DMS153 (cell line): ENCODE data around the gene TIMP3.

Experiments
- DNase-seq: peaks from one replicate; lab custom pipeline; 2025; lab: John Stamatoyannopoulos, UW

Gene TIMP3

GRCh38 chr22:32830473-32830872, 29.0 kb downstream of the TIMP3 start:
- no peak for DNase-seq

GRCh38 chr22:32830957-32831356, 29.5 kb downstream of the TIMP3 start:
- DNase-seq, result no peak

GRCh38 chr22:32831584-32831983, 30.1 kb downstream of the TIMP3 start:
- no peak for DNase-seq

- no peak for DNase-seq
Observed at GRCh38 chr22:32832174-32832573, 30.7 kb downstream of the TIMP3 start.

DNA sequence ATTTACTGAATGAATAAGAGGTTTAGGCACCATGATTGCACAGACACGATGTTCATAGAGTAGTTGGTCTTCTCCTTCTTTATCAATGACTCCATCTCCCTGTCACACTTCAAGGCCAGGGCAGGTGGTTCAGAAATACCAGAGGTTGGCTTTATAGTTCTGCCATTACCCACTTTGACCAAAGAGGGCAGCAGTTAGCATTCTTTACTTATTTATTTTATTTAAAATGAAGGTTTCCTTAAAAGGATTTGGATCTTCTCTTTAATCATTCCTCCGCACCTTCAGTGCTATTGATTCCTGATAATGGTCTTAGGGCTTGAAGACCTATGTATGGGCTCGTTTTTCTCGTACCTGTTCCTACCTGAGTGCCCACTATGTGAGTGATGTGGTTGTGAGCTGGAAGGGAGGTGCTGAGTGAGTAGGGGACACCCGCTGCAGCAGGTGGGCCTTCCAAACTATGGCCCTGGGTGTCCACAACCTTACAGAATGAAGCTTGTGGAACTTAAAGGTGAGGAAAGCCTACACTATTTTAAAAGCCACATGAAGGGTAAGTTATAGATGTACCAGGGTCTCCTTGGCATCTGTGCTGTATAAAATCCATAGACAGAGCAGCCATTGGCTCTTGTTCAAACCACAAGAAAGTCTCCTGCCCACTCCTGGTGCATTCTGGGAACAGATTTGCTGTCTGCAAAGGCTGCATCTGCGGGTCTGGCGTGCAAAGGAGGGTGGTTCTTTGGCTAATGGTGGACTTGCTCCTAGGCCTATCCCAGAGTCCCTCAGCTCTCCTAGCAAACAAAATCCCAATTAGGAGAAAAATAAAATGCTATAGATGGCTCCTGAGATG, 35.0 kb downstream of the TIMP3 start:
- no peak for DNase-seq

DNA sequence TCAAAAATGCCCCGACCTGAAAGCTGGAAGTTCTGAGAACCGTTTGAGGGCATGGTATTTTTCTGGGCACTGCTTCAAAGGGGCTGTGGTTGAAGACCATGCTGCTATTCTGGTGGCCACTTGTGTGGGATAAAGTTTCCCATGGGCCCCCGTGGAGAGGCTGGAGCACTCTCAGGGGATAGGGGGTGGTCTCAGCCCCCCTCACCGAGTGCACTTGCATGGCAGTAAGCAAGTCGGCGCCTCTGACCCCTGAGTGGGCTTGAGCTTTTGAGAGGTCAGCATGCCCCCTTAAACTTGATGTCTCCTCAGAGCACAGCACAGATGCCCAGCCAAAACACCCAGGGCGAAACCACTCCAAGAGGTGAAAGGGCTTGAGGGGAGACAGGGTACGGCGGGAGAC, 35.6 kb downstream of the TIMP3 start:
- no peak for DNase-seq

DNA sequence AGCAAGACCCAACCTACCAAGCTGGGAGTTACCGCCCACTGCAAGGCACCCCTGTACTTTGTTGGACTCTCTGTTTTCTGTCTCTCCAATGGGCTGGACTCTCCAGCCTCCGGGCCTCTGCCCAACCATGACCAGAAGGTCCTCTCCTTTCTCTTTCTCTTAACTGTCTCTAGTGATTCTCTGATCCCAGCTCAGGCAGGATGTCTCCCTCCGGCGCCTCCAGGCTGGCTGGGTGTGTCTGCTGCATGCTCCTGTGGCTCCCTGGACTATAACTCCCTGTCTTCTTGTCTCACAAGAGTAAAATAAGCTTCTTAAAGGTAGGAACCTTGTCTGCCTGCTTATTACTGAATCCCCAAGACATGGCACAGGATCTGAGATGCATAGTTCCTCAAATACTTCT, 36.3 kb downstream of the TIMP3 start:
- DNase-seq, result no peak

DNA sequence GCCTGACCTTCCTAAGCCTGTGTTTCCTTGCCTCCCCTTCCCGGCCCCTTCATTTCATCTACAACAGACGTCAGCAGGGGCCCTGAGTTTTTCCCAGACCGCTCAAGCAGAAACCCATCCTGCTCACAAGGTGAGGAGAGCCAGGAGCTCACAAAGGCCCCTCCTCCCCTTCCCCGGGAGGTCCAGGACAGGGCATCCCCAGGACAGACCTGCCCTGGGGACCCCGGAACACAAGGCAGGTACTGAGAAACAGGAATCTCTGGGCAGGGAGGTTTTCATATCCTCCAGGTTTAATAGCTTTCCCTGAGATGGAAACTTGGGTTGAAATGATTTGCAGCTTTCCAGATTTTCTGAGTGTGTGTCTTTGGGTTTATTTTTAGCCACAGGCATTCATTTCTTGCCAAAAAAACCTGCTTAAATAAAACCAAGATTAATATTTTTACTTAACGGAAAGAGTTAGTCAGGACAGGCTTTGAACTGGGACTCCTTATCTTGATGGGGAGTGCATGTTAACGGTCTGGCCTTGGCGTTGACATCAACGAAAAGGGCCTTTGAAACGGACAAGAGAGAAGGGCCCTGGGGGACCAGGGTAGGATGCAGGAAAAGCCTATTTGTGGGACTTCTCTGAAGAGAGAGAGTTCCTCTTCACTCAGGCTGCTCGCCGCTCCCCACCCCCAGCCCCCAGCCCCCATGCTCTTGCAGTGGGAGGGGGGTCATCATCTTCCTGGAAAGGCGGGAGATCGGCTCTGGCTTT, 38.5 kb downstream of the TIMP3 start:
- no peak for DNase-seq

DNA sequence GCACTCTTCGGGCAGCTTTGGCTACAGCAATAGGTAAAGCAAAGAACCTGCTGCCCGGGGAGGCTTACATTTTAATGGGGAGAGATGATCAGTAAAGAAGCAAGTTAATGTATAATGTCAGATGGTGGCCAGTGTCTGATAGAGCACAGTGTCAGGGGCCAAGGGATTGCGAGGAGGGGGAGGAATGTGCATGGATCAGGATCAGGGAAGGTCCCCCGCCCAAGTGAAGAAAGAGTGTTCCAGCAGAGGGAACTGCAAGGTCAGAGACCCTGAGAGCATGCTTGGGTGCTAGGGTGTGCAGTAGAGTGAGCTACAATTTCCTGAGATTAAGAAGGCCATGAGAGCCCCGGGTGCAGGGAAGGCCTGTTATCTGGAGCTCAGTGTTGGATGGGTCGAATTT, 39.7 kb downstream of the TIMP3 start:
- DNase-seq, result no peak

DNA sequence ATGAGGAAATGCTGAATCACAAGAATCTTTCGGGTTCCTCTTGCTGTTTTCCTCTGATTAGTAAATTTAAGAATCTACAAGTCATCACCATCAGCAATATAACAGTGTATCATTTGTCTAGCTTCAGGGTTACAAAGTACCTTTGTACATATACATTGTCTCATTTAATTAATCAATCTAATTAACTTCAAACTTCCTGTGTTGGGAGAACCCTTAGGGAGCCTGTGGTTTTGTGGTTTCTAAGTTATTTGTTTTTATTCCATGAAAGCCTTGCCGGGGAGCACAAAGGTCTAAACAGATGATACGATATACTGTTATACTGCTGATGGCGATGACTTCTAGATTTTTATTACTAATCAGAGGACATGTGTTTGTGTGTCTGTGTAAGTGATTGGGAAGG, 41.0 kb downstream of the TIMP3 start:
- no peak for DNase-seq

- no peak for DNase-seq
Observed at GRCh38 chr22:32843300-32843699, 41.8 kb downstream of the TIMP3 start.

- DNase-seq, result peak; percentile 24
Observed at GRCh38 chr22:32844251-32844650, 42.7 kb downstream of the TIMP3 start.

DNA sequence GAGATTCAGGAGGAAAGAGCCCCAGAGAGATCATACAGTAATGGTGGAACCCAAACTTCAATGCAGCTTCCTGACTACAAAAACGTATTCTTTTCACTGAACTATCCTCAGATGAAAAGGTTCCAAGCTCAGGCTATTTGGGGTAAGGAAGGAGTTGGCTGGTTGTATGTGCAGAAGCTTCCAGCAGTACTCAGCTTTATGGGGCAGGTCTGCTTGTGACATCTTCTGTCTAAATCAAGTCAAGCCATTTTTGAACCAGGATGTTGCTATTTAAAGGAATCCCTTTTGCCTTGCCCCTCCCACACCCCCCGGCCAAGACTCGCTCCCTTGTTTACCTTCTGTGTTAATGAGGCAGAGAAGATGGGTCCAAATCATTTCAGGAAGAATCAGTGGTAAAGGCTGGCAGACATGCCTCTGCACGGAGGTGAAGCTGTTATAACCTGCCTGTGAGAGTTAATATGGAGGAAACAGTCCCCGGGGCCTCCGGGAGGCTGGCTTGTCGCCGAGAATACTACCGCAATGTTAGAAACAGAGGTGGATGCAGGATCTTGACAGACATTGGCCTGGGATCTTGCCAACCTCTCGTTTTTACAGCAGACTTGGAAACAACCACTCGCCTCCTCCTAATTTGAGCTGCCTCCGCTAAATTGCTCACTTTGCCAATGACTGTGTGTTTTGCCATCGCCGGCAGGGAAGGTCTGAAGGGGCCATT, 45.4 kb downstream of the TIMP3 start:
- no peak for DNase-seq

DNA sequence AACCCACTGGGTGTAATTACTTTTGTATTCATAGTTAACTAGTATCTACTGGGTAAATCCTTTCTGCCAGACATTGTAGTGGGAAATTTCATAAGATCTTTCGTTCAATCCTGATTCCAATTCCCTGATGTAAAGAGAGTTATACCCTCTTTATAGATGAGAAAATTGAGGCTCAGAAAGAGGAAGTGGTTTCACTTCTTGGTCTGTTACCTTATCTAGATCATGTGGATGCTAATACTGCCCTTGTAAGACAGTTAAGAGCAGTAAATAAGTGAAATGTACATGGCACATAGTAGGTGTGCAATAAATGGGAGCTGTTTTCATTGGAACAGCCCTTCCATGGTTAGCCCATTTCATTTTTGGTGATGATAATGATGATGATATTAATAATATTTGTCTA, 46.7 kb downstream of the TIMP3 start:
- no peak for DNase-seq

DNA sequence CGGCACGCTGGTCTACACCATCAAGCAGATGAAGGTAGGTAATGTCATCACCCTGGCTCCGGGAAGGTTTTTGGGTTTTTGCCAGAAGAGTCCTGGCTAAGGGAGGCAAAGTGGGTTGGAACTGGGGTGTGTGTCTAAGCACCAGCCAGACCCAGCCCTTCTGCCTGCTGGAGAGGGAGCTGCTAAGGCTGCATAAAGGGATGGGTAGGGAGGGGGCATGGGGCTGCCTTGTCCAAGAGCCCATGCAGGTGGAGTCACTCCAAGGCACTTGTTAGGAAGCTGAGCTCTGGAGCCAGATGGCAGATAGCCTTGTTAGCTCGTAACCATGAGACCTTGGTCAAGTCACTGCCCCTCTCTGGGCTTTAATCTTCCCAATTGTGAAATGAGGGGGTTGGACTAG, 48.0 kb downstream of the TIMP3 start:
- no peak for DNase-seq

- no peak for DNase-seq
Observed at GRCh38 chr22:32850157-32850556, 48.7 kb downstream of the TIMP3 start.

DNA sequence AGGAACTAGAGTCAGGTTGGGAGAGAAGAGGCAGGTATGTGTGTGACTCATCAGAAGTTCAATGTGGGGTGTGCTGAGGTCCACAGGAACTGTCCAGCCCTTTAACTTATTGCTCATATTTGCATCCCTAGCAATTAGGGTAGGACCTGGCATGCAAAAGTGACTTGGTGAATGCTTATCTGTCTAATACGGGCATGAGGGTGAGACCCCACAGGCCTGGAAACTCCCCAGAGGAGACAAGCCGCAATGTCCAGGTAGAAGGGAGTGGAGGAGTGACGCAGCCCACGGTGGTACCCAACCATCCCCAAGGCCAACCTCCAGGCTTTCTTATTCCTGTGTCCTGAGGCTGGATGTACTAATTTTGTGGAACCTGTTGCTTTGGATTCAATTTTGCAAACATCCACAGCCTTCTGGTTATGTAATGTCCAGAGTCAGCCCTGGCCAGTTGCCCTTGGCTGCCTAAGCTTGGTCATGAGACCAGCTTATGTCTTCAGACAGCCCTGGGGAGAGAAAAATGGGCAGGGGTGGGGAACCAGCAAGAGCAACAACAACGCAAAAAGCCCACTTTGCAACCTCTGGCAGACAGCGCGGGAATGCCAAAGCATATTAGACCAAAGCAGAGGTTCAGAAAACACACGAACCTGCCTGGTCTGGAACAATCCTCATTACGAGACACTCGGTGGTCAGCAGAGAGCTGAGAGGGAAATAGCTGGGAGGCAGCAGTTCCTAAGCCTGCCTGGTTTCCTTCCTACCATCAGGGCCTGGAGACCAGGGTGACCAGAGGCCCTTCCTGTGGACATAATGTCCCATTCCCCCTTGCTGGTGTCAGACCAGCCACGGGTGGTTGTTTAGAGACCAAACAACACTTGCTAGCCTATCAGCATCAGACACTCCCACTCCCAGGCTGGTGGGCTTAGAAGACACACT, 49.3 kb downstream of the TIMP3 start:
- DNase-seq, result no peak

- no peak for DNase-seq
Observed at GRCh38 chr22:32852395-32853251, 51.1 kb downstream of the TIMP3 start.

DNA sequence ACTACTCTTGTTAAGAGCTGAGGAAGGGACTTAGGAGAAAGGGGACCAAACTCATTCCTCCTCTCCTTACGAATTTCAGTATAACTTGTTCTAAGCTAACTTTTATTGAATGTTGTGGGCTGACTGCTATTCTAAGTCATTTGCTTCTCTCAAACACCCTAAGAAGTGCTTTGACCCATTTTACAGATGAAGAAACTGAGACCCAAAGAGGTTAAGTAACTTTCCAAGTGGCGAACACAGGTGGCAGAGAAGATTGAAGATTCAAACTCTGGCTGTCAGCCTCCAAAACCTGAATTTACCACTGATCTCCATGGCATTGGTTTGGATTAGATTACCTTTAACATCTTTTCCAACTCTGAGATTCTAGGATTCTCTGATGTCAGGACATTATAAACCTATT, 52.2 kb downstream of the TIMP3 start:
- DNase-seq, result no peak

- no peak for DNase-seq
Observed at GRCh38 chr22:32854351-32854804, 52.9 kb downstream of the TIMP3 start.
